SK-N-SH (cell line): ENCODE measurements around the gene PLOD2. TPM values are rescaled to one million over a fixed set of nuclear protein-coding genes. Genes with fewer than 3 reads are reported as not detected.

Source experiments
- CTCF ChIA-PET: fragments of 300-600, 350-600 bp; formaldehyde crosslinking; extraction: SDS; loops from one replicate; lab custom pipeline; 2021; lab: Yijun Ruan, JAX
- POLR2A ChIA-PET: fragments of 350-600 bp; sonication (Branson Sonifier 250); formaldehyde crosslinking; extraction: SDS; loops from one replicate; lab custom pipeline; 2020; ENCODE audit warnings: antibody characterized with exemption, inconsistent platforms; lab: Yijun Ruan, JAX
- DNase-seq: peaks from one replicate; pipeline ENCODE4 v3.0.0; 2012
- H2AFZ ChIP-seq: fragments of 200-600 bp; sonication (generic); 2 replicates; pipeline ENCODE4 v1.8.1; 2016; ENCODE audit warnings: antibody characterized with exemption, mild to moderate bottlenecking, low read depth
- H3F3A ChIP-seq: fragments of 200-600 bp; sonication (generic); replicated peaks from 2 replicates; pipeline ENCODE3; 2016; ENCODE audit warnings: antibody characterized with exemption, mild to moderate bottlenecking; ENCODE audit not compliant: insufficient read depth
- H3K27ac ChIP-seq, 2 experiments: fragments of 200-500 bp in 1 of 2; fragments of 200-600 bp in 1 of 2; sonication (Bioruptor generic) in 1 of 2; sonication (generic), shearing (Covaris generic) in 1 of 2; 2 replicates each; pipeline versions ENCODE4 v1.5.1 to v1.6.1; 2014 to 2016; ENCODE audit warnings: low read depth in 2 of 2, inconsistent platforms in 1 of 2, low read length in 1 of 2, mild to moderate bottlenecking in 1 of 2, mixed read lengths in 1 of 2
- H3K27me3 ChIP-seq: fragments of 200-600 bp; sonication (generic), shearing (Covaris generic); 2 replicates; pipeline ENCODE4 v1.6.1; 2016; ENCODE audit warnings: mixed run types; ENCODE audit not compliant: insufficient read depth
- H3K36me3 ChIP-seq, 2 experiments: fragments of 200-500 bp in 1 of 2; fragments of 200-600 bp in 1 of 2; sonication (Bioruptor generic) in 1 of 2; sonication (generic) in 1 of 2; replicated peaks in 1 of 2; 2 replicates each; pipeline versions ENCODE3 to v1.5.1; 2014 to 2016; ENCODE audit warnings: low read length in 1 of 2, mild to moderate bottlenecking in 1 of 2; ENCODE audit not compliant: insufficient read depth in 2 of 2, control insufficient read depth in 1 of 2
- H3K4me1 ChIP-seq, 2 experiments: fragments of 200-500 bp in 1 of 2; fragments of 200-600 bp in 1 of 2; sonication (Bioruptor generic) in 1 of 2; sonication (generic), shearing (Covaris generic) in 1 of 2; 2 replicates each; pipeline versions ENCODE4 v1.5.1 to v1.6.1; 2014 to 2016; ENCODE audit warnings: low read depth in 1 of 2, low read length in 1 of 2, mixed run types in 1 of 2; ENCODE audit not compliant: insufficient read depth in 2 of 2, control insufficient read depth in 1 of 2
- H3K4me2 ChIP-seq: fragments of 200-600 bp; sonication (generic), shearing (Covaris generic); 2 replicates; pipeline ENCODE4 v1.6.1; 2017; ENCODE audit warnings: mixed run types
- H3K4me3 ChIP-seq, 2 experiments: fragments of 200-500 bp in 1 of 2; fragments of 200-600 bp in 1 of 2; sonication (Bioruptor generic) in 1 of 2; sonication (generic), shearing (Covaris generic) in 1 of 2; 2 replicates each; pipeline versions ENCODE4 v1.5.1 to v1.8.1; 2014 to 2016; ENCODE audit warnings: low read depth in 2 of 2, inconsistent platforms in 1 of 2, low read length in 1 of 2, mild to moderate bottlenecking in 1 of 2, mixed read lengths in 1 of 2, moderate library complexity in 1 of 2
- H3K79me2 ChIP-seq: fragments of 200-600 bp; sonication (generic); 2 replicates; pipeline ENCODE4 v1.8.1; 2017; ENCODE audit warnings: mild to moderate bottlenecking; ENCODE audit not compliant: insufficient read depth
- H3K9ac ChIP-seq: fragments of 200-600 bp; sonication (generic); 2 replicates; pipeline ENCODE4 v1.6.1; 2017; ENCODE audit warnings: mixed run types
- H3K9me2 ChIP-seq: fragments of 200-600 bp; sonication (generic); 2 replicates; pipeline ENCODE4 v1.6.1; 2017; ENCODE audit warnings: mixed run types
- H3K9me3 ChIP-seq: fragments of 200-600 bp; sonication (generic); 2 replicates; pipeline ENCODE4 v1.6.1; 2017; ENCODE audit warnings: mixed run types, mild to moderate bottlenecking, moderate library complexity
- H4K20me1 ChIP-seq: fragments of 200-600 bp; sonication (generic); 2 replicates; pipeline ENCODE4 v1.6.1; 2017; ENCODE audit warnings: mild to moderate bottlenecking, mixed run types; ENCODE audit not compliant: insufficient read depth
- ELF1 ChIP-seq: IDR thresholded peaks from 2 replicates; pipeline ENCODE4 v1.4.0; 2012
- EZH2phosphoT487 ChIP-seq: fragments of 200-600 bp; sonication (generic); IDR thresholded peaks from 2 replicates; pipeline ENCODE4 v1.6.1; 2017; ENCODE audit warnings: low read depth, mixed run types, mild to moderate bottlenecking, antibody characterized with exemption, moderate library complexity, borderline replicate concordance
- FOXJ3 ChIP-seq: sonication (generic); formaldehyde crosslinking; IDR thresholded peaks from 2 replicates; pipeline ENCODE4 v1.5.1; 2020; ENCODE audit warnings: mild to moderate bottlenecking, missing genetic modification reagents
- FOXM1 ChIP-seq: IDR thresholded peaks from 2 replicates; pipeline ENCODE4 v1.4.0; 2012; ENCODE audit warnings: low read depth, mild to moderate bottlenecking
- GABPA ChIP-seq: IDR thresholded peaks from 2 replicates; pipeline ENCODE4 v1.4.0; 2012; ENCODE audit warnings: low read depth, mild to moderate bottlenecking
- JUND ChIP-seq: IDR thresholded peaks from 2 replicates; pipeline ENCODE4 v1.4.0; 2012
- NFIC ChIP-seq: IDR thresholded peaks from 2 replicates; pipeline ENCODE4 v1.4.0; 2012; ENCODE audit warnings: borderline replicate concordance
- POLR2AphosphoS5 ChIP-seq: IDR thresholded peaks from 2 replicates; pipeline ENCODE4 v1.6.1; 2012; ENCODE audit warnings: low read depth, low read length
- RAD21 ChIP-seq: IDR thresholded peaks from 2 replicates; pipeline ENCODE4 v1.6.1; 2012; ENCODE audit warnings: mild to moderate bottlenecking, low read length
- RCOR1 ChIP-seq: fragments of 150-350 bp; IDR thresholded peaks from 2 replicates; pipeline ENCODE4 v1.6.1; 2017; ENCODE audit warnings: antibody characterized with exemption, low read length
- RXRA ChIP-seq: IDR thresholded peaks from 2 replicates; pipeline ENCODE4 v1.4.0; 2012; ENCODE audit warnings: low read depth, mild to moderate bottlenecking, borderline replicate concordance
- TEAD4 ChIP-seq: IDR thresholded peaks from 2 replicates; pipeline ENCODE4 v1.4.0; 2012; ENCODE audit warnings: mild to moderate bottlenecking, borderline replicate concordance; ENCODE audit not compliant: insufficient read depth
- WGBS: methylation state at CpG from one replicate; pipeline ENCODE4 v1.1.6; 2017; ENCODE audit warnings: low lambda C conversion rate; 5-methylcytosine and 5-hydroxymethylcytosine counted together
- polyA plus RNA-seq, 3 experiments: library from polyadenylated mRNA; depleted of rRNA; stranded (reverse); fragments of >200 nt; gene quantifications; 2 replicates each; pipeline ENCODE4 v1.2.3, GENCODE V29; 2012
- TF ChIP-seq, protein P1 (sequence below): fragments of 150-350 bp; IDR thresholded peaks from 2 replicates; pipeline ENCODE4 v1.6.1; 2017; ENCODE audit warnings: antibody characterized with exemption, low read length, low read depth, borderline replicate concordance
- TF ChIP-seq, protein P2 (sequence below): IDR thresholded peaks from 2 replicates; pipeline ENCODE4 v1.4.0; 2012; ENCODE audit warnings: low read depth
- TF ChIP-seq, protein P3 (sequence below): fragments of 200-600 bp; sonication (generic); IDR thresholded peaks from 2 replicates; pipeline ENCODE4 v1.6.1; 2017; ENCODE audit warnings: antibody characterized with exemption, mild to moderate bottlenecking, moderate library complexity

PLOD2 gene
- polyA plus RNA-seq, 1 of the 3 experiments (the other 2 are of a cell fraction) = 0.58 TPM

DNA sequence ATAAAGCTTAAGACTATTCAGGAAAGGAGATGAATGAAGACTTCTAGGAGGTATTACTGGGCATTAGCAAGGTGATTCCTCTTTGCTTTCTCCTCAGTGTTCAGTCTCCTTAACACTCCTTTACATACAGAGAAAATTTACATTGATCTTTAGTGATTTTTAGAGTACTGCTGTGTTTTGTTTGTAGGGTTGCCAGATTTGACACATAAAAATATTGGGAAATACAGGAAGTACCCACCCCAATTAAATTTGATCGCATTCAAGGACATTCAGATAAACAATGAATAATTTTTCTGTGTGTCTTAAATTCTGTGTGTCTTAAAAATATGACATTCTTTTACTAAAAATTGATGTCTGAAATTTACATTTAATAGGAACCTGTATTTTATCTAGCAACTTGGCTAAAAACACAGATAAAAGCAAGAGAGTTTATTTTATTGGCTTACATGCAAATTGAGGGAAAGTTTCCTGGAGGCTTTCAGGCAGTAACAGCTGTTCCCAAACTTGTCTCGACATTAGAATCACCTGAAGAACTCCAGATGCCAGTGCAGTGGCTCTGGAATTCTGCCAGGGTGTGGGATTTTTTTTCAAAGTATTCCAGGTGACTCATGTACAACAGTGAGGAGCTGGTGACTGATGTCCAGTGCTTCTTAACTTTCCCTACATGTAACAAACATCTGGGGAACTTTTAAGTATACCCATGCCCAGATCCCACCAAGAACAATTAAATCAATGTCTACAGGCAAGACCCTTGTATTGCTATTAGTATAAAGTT is 23.4 kb upstream of the PLOD2 start:
- no peak overlapping the region for H3K27ac ChIP-seq
- POLR2A ChIA-PET = no interaction called here
- no peaks in the 10 kb centered on the region for H3K4me1 ChIP-seq
- no peak overlapping the region for H3K4me3 ChIP-seq
- CTCF ChIA-PET = interaction anchor here (0.8 kb wide), 1 partner anchor 109 kb away, joined by 3 read pairs; no protein-coding TSS in a partner anchor
- H3K27me3 ChIP-seq = no peaks in the 10 kb centered on the region; the same call in 1 of the 2 replicates
- H4K20me1 ChIP-seq = no peaks in the 10 kb centered on the region
- no peaks in the 10 kb centered on the region for H3K9me3 ChIP-seq
- no peaks in the 10 kb centered on the region for H3K36me3 ChIP-seq
- DNase-seq = no peak
- TF ChIP-seq TEAD4 (no peak), GABPA (no peak), RXRA (no peak), ELF1 (no peak), RAD21 (no peak), FOXM1 (no peak), EZH2phosphoT487 (no peak), FOXJ3 (no peak), NFIC (no peak)
- TF ChIP-seq, protein P1, sequence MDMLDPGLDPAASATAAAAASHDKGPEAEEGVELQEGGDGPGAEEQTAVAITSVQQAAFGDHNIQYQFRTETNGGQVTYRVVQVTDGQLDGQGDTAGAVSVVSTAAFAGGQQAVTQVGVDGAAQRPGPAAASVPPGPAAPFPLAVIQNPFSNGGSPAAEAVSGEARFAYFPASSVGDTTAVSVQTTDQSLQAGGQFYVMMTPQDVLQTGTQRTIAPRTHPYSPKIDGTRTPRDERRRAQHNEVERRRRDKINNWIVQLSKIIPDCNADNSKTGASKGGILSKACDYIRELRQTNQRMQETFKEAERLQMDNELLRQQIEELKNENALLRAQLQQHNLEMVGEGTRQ = no peak
- TF ChIP-seq, protein P2, sequence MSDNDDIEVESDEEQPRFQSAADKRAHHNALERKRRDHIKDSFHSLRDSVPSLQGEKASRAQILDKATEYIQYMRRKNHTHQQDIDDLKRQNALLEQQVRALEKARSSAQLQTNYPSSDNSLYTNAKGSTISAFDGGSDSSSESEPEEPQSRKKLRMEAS = no peak
- no peaks in the 10 kb centered on the region for H3K79me2 ChIP-seq
- no peaks in the 10 kb centered on the region for H3F3A ChIP-seq
- 10% methylated on average over 2 of the region's 2 CpGs for WGBS
- no peak overlapping the region for H3K9ac ChIP-seq
- no peak overlapping the region for H2AFZ ChIP-seq
- H3K9me2 ChIP-seq = no peaks in the 10 kb centered on the region
- no peak overlapping the region for H3K4me2 ChIP-seq

DNA sequence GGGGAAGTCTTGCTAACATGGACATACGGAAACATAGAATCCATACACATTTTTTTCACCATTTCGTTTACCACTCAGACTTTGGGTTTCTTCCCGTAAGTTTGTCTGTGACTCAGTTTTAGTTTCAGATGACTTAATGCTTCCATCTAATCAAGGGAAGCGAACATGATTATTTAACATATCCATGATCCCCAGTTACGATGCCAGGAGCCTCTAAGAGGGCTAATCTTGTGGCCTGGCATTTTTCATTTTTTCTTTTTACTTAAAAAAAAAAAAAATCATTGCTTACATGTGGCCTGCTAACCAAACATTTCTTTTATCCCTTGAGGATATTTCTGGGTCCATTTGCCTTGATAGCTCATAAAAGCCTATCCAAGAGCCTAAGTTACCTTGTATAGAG is 20.2 kb upstream of the PLOD2 start:
- H3K4me3 ChIP-seq = no peak overlapping the region
- DNase-seq = no peak
- TF ChIP-seq EZH2phosphoT487 (no peak), RCOR1 (no peak), FOXJ3 (no peak), POLR2AphosphoS5 (no peak), JUND (no peak)
- TF ChIP-seq, protein P3, sequence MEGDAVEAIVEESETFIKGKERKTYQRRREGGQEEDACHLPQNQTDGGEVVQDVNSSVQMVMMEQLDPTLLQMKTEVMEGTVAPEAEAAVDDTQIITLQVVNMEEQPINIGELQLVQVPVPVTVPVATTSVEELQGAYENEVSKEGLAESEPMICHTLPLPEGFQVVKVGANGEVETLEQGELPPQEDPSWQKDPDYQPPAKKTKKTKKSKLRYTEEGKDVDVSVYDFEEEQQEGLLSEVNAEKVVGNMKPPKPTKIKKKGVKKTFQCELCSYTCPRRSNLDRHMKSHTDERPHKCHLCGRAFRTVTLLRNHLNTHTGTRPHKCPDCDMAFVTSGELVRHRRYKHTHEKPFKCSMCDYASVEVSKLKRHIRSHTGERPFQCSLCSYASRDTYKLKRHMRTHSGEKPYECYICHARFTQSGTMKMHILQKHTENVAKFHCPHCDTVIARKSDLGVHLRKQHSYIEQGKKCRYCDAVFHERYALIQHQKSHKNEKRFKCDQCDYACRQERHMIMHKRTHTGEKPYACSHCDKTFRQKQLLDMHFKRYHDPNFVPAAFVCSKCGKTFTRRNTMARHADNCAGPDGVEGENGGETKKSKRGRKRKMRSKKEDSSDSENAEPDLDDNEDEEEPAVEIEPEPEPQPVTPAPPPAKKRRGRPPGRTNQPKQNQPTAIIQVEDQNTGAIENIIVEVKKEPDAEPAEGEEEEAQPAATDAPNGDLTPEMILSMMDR = no peak
- TF ChIP-seq, protein P1 = no peak
- no peaks in the 10 kb centered on the region for H3K36me3 ChIP-seq
- no peaks in the 10 kb centered on the region for H3K79me2 ChIP-seq
- no peak overlapping the region for H3K4me2 ChIP-seq
- no peaks in the 10 kb centered on the region for H3K4me1 ChIP-seq
- H4K20me1 ChIP-seq = no peaks in the 10 kb centered on the region
- no peaks in the 10 kb centered on the region for H3F3A ChIP-seq
- CTCF ChIA-PET = interaction anchor here (1.1 kb wide), 1 partner anchor 8 kb away, joined by 3 read pairs; no protein-coding TSS in a partner anchor
- H2AFZ ChIP-seq = no peak overlapping the region
- H3K9me2 ChIP-seq = no peaks in the 10 kb centered on the region
- WGBS = 15% methylated on average over 5 of the region's 5 CpGs
- H3K9me3 ChIP-seq = no peaks in the 10 kb centered on the region
- no peak overlapping the region for H3K9ac ChIP-seq
- H3K27ac ChIP-seq = no peak overlapping the region
- no peaks in the 10 kb centered on the region; the same call in 1 of the 2 replicates for H3K27me3 ChIP-seq
- POLR2A ChIA-PET = no interaction called here
